ENCODE measurements around the gene AIF1.

AIF1 gene

GRCh38 chr6:31645325-31645724, 30.3 kb downstream of the AIF1 start:
- DNase-seq (ENCODE audit: low spot score in 2 of 2) (no peak), ATAC-seq (replicated peaks; ENCODE audit: extremely low read depth, poor library complexity, severe bottlenecking) (no peak)
- Mint-ChIP-seq H3K27ac (ENCODE audit: low read depth) (peak overlapping the region; percentile 73), H3K4me1 (peaks cover 18% of the 10 kb centered on the region), H3K36me3 (ENCODE audit: insufficient read depth) (peaks cover 75% of the 10 kb centered on the region), H3K4me3 (no peak overlapping the region), H3K9me3 (no peaks in the 10 kb centered on the region), H3K27me3 (no peaks in the 10 kb centered on the region)

DNA sequence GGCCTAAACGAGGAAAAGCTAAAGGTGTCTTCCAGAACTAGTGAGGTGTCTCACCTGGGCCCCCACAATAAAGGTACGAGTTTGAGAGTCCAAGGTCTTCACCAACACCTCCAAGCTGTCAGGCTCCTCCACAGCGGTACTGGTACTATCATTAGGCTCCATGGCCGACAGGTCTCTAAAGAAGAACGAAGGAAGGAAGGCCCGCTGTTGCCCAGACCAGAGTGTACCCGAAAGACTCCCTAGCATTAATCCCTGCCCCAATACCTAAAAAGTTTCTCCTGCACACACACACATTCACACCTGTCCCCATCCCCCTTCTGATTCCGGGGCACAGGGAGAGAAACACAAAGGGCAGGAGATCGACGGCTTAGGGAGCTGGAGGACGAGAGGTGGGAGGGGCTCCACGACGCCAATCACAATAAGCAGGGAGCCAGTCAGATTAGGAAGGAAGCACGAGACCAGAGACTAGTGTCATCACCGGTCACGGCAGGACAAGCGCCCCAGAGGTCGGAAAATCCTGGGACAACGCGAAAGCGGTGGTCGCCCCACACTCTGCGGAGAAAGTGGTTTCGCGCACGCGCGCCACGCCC, 36.7 kb downstream of the AIF1 start:
- no peak for DNase-seq (ENCODE audit: low spot score in 2 of 2)
- Mint-ChIP-seq H3K4me1 (peaks cover 47% of the 10 kb centered on the region), H3K27me3 (no peaks in the 10 kb centered on the region), H3K36me3 (ENCODE audit: insufficient read depth) (peaks cover 58% of the 10 kb centered on the region), H3K9me3 (no peaks in the 10 kb centered on the region), H3K4me3 (peak overlapping the region; percentile 89), H3K27ac (ENCODE audit: low read depth) (peak overlapping the region; percentile 96)
- peak; percentile 13 for ATAC-seq (replicated peaks; ENCODE audit: extremely low read depth, poor library complexity, severe bottlenecking)

GRCh38 chr6:31652925-31653724, 38.1 kb downstream of the AIF1 start:
- H3K27me3 Mint-ChIP-seq: no peaks in the 10 kb centered on the region

GRCh38 chr6:31654574-31655348, 39.7 kb downstream of the AIF1 start:
- Mint-ChIP-seq H3K27ac (ENCODE audit: low read depth) (no peak overlapping the region), H3K4me3 (no peak overlapping the region), H3K4me1 (peaks cover 61% of the 10 kb centered on the region), H3K9me3 (no peaks in the 10 kb centered on the region), H3K27me3 (no peaks in the 10 kb centered on the region), H3K36me3 (ENCODE audit: insufficient read depth) (peaks cover 37% of the 10 kb centered on the region)
- ATAC-seq (replicated peaks; ENCODE audit: extremely low read depth, poor library complexity, severe bottlenecking): no peak
- DNase-seq (ENCODE audit: low spot score in 2 of 2): no peak

More at GRCh38 chr6:31652925-31653724, 38.1 kb downstream of the AIF1 start:
- H3K9me3 Mint-ChIP-seq: no peaks in the 10 kb centered on the region
- ATAC-seq (replicated peaks; ENCODE audit: extremely low read depth, poor library complexity, severe bottlenecking) (peak; percentile 76), DNase-seq (ENCODE audit: low spot score in 2 of 2) (no peak)
- H3K4me3 Mint-ChIP-seq: peak overlapping the region; percentile 89
- peaks cover 56% of the 10 kb centered on the region for H3K4me1 Mint-ChIP-seq
- H3K27ac Mint-ChIP-seq (ENCODE audit: low read depth): peak overlapping the region; percentile 96
- H3K36me3 Mint-ChIP-seq (ENCODE audit: insufficient read depth): peaks cover 48% of the 10 kb centered on the region

- DNase-seq (ENCODE audit: low spot score in 2 of 2) (no peak), ATAC-seq (replicated peaks; ENCODE audit: extremely low read depth, poor library complexity, severe bottlenecking) (no peak)
- Mint-ChIP-seq H3K36me3 (ENCODE audit: insufficient read depth) (peaks cover 34% of the 10 kb centered on the region), H3K4me3 (no peak within 1 kb of the TSS), H3K9me3 (no peaks in the 10 kb centered on the region), H3K27ac (ENCODE audit: low read depth) (no peak within 1 kb of the TSS), H3K27me3 (no peaks in the 10 kb centered on the region), H3K4me1 (peaks cover 67% of the 10 kb centered on the region)
These were observed 40.6 kb downstream of the AIF1 start, which contains the start of gene APOM for GRCh38 chr6:31655349-31656237. APOM (plus strand) TSS chr6:31655894; CDS start chr6:31655967, 73 bp downstream.

DNA sequence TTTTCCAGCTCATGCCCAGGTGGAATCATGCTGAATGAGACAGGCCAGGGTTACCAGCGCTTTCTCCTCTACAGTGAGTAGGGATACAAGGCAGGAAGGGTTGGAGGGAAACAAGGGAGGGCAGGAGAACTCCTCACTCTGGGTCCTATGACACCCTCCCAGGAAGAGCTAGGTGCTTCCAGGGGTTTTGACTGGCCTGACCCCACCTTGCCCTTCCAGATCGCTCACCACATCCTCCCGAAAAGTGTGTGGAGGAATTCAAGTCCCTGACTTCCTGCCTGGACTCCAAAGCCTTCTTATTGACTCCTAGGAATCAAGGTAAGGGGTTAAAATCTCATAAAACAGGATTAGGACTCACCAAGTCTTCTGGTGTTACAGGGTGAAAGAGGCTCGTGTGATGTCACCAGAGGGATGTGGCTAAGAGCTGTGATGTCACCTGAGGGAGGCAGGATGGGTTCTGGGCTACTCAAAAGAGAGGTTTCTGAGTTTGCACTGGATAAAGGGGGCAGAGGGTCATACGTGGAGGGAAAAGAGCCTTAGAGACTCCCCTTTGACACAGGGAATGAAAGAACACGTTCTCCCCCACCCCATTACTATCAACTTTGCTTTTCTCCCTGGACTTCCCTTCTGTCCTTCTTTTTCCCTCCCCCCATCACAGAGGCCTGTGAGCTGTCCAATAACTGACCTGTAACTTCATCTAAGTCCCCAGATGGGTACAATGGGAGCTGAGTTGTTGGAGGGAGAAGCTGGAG, 42.5 kb downstream of the AIF1 start:
- DNase-seq (ENCODE audit: low spot score in 2 of 2): no peak
- H3K27ac Mint-ChIP-seq (ENCODE audit: low read depth): no peak overlapping the region
- ATAC-seq (replicated peaks; ENCODE audit: extremely low read depth, poor library complexity, severe bottlenecking): no peak
- H3K36me3 Mint-ChIP-seq (ENCODE audit: insufficient read depth): peaks cover 23% of the 10 kb centered on the region
- H3K27me3 Mint-ChIP-seq: no peaks in the 10 kb centered on the region
- peak overlapping the region; percentile 61 for H3K4me3 Mint-ChIP-seq
- no peaks in the 10 kb centered on the region for H3K9me3 Mint-ChIP-seq
- H3K4me1 Mint-ChIP-seq: peaks cover 63% of the 10 kb centered on the region

DNA sequence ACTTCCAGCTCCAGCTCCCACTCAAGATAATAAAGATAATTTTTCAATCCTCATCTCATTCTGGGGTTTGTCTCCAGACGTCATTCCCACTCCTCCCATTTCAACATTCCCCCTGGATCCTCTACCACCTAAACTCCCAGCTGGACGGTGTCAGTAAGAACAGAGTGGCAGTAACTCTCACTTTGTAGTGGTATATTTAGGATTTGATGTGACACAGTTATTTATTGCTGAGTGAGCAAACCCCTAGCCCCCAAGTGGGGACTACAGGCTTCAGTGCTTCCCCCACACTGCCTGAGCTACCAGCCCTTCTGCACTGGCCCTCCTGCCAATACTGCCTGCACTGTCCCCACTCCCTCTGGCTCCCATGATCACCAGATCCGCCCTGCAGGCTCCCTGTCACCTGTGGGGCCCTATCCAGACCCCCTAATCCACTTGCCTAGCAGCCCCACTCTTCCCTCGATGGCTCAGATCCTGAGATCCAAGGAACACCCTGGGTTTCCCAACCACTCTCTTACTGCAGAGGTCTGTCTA, 43.2 kb downstream of the AIF1 start:
- ATAC-seq (replicated peaks; ENCODE audit: extremely low read depth, poor library complexity, severe bottlenecking) (no peak), DNase-seq (ENCODE audit: low spot score in 2 of 2) (no peak)
- H3K9me3 Mint-ChIP-seq: no peaks in the 10 kb centered on the region
- H3K36me3 Mint-ChIP-seq (ENCODE audit: insufficient read depth): peaks cover 21% of the 10 kb centered on the region
- H3K27ac Mint-ChIP-seq (ENCODE audit: low read depth): peak overlapping the region; percentile 81
- H3K4me1 Mint-ChIP-seq: peaks cover 63% of the 10 kb centered on the region
- no peaks in the 10 kb centered on the region for H3K27me3 Mint-ChIP-seq
- H3K4me3 Mint-ChIP-seq: peak overlapping the region; percentile 90

DNA sequence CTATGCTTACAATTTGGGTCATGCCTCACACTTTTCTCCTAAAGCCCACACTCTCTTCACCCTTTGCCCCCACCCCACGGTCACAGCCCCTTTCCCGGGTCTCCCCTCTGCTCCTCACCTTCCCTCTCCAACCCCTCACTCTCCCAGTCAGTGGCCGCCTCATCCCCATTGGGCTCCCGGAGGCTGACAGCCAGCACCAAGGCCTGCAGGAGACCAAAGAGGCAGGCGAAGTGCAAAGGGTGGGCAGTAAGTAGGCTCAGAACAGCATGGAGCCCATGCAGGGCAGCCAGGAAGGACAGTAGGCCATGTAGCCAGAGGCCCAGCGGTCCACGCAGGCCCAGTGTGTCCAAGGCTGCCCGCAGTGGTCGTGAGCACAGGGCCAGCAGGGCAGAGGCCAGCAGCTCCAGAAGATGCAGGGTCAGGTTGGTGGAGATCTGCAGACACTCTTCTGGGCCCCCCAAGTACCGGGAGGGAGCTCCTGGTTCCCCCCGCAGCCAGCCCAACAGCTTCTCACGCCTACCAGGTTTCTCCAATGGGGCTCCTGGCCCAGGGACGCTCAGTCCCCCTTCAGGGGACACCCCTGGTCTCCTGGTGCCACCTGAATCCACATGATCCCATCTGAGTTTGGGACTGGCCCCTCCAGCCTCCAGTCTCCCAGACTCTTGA, 44.1 kb downstream of the AIF1 start:
- H3K4me3 Mint-ChIP-seq: peak overlapping the region; percentile 90
- H3K27ac Mint-ChIP-seq (ENCODE audit: low read depth): peak overlapping the region; percentile 78
- peaks cover 23% of the 10 kb centered on the region for H3K36me3 Mint-ChIP-seq (ENCODE audit: insufficient read depth)
- no peaks in the 10 kb centered on the region for H3K9me3 Mint-ChIP-seq
- no peaks in the 10 kb centered on the region for H3K27me3 Mint-ChIP-seq
- ATAC-seq (replicated peaks; ENCODE audit: extremely low read depth, poor library complexity, severe bottlenecking) (no peak), DNase-seq (ENCODE audit: low spot score in 2 of 2) (no peak)
- H3K4me1 Mint-ChIP-seq: peaks cover 69% of the 10 kb centered on the region

GRCh38 chr6:31659649-31660380, 44.8 kb downstream of the AIF1 start:
- Mint-ChIP-seq H3K4me1 (peaks cover 76% of the 10 kb centered on the region), H3K36me3 (ENCODE audit: insufficient read depth) (peaks cover 28% of the 10 kb centered on the region), H3K9me3 (no peaks in the 10 kb centered on the region), H3K27ac (ENCODE audit: low read depth) (peak overlapping the region; percentile 78), H3K4me3 (peak overlapping the region; percentile 90), H3K27me3 (no peaks in the 10 kb centered on the region)
- DNase-seq (ENCODE audit: low spot score in 2 of 2): no peak
- peak; percentile 54 for ATAC-seq (replicated peaks; ENCODE audit: extremely low read depth, poor library complexity, severe bottlenecking)

DNA sequence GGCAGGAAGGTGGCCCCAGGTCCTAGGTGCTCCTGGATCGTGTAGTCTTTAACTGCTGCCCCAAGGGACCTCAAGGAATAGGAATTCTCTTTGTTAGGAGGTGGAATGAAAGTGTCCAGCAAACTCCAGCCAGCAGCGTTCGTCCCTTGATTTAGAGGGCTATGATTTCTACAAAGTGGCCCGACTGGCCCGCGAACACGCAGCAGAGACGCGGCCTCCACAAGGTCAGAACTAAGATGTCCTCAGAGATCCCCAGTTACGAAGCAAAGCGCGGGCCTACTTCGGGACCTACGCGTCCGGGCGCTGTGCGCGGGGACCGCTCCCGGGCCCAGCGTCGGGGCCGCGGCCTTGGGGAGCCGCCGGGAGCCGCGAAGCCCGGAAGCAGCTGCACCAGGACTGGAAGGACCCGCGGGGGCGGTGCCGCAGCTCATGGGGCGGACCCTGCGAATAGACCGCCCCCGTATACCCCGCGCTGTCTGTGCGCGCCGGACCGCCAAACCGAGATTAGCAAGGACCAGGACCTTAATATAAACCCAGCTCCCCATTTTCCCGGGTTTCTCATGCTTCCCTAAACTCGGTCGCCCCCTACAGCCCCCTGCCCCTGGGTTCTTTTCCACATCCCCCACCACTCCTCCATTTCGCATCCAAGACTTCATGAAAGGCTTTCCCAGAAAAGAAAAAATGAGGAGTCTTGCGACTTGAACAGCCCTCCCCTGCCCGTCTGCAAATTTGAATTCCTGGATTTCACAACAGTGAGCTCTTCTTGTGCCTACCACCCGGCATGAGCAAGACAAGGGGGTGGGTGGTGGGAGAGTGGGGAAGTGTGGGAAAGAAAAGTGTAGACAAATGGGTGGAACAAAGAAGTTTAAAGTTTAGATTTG, 45.6 kb downstream of the AIF1 start, which contains the start of gene C6orf47:
C6orf47 (minus strand) TSS at position 398 of the 881 bp plus-strand sequence. CDS start 831 bp downstream, outside the sequence.
- H3K4me3 Mint-ChIP-seq: peak within 1 kb of the TSS; percentile 90
- peak within 1 kb of the TSS; percentile 78 for H3K27ac Mint-ChIP-seq (ENCODE audit: low read depth)
- ATAC-seq (replicated peaks; ENCODE audit: extremely low read depth, poor library complexity, severe bottlenecking): peak; percentile 64
- H3K9me3 Mint-ChIP-seq: no peaks in the 10 kb centered on the region
- peak; percentile 53 to 57 for DNase-seq (ENCODE audit: low spot score in 2 of 2)
- H3K4me1 Mint-ChIP-seq: peaks cover 75% of the 10 kb centered on the region
- no peaks in the 10 kb centered on the region for H3K27me3 Mint-ChIP-seq
- H3K36me3 Mint-ChIP-seq (ENCODE audit: insufficient read depth): peaks cover 32% of the 10 kb centered on the region

Data from central memory CD8-positive, alpha-beta T cell (primary cell).